Nephron progenitor cell (in vitro differentiated cells): ENCODE results near the gene BICC1.

Experiments
- DNase-seq: peaks from one replicate; pipeline ENCODE4 v3.0.0; 2021
- H3K27ac Mint-ChIP-seq: 2 replicates; pipeline ENCODE4 v1.8.0; 2021; ENCODE audit warnings: mild to moderate bottlenecking, moderate library complexity, mixed read lengths
- H3K27me3 Mint-ChIP-seq: 2 replicates; pipeline ENCODE4 v1.8.0; 2021; ENCODE audit warnings: mild to moderate bottlenecking, low read depth, mixed read lengths; ENCODE audit not compliant: poor library complexity
- H3K36me3 Mint-ChIP-seq: 2 replicates; pipeline ENCODE4 v1.8.0; 2021; ENCODE audit warnings: low read depth, mixed read lengths
- H3K4me1 Mint-ChIP-seq: 2 replicates; pipeline ENCODE4 v1.8.0; 2021; ENCODE audit warnings: mixed read lengths
- H3K4me3 Mint-ChIP-seq: 2 replicates; pipeline ENCODE4 v1.8.0; 2021; ENCODE audit warnings: mild to moderate bottlenecking, moderate library complexity, mixed read lengths
- H3K9me3 Mint-ChIP-seq: 2 replicates; pipeline ENCODE4 v1.8.0; 2021; ENCODE audit warnings: mild to moderate bottlenecking, moderate library complexity, mixed read lengths
- CTCF ChIP-seq: fragments of 200-600 bp; sonication (generic); IDR thresholded peaks from 2 replicates; pipeline ENCODE4 v1.5.0; 2021; ENCODE audit warnings: antibody characterized with exemption

The BICC1 gene

GRCh38 chr10:58818900-58819299, 306.2 kb downstream of the BICC1 start:
- no peak for TF ChIP-seq CTCF
- peaks cover 79% of the 10 kb centered on the region for H3K4me1 Mint-ChIP-seq
- H3K27me3 Mint-ChIP-seq, result no peaks in the 10 kb centered on the region
- peak overlapping the region; percentile 61 for H3K27ac Mint-ChIP-seq
- no peak for DNase-seq
- H3K9me3 Mint-ChIP-seq, result no peaks in the 10 kb centered on the region
- peaks cover 12% of the 10 kb centered on the region for H3K36me3 Mint-ChIP-seq
- H3K4me3 Mint-ChIP-seq, result peak overlapping the region; percentile 25

- H3K9me3 Mint-ChIP-seq, result no peaks in the 10 kb centered on the region
- H3K27ac Mint-ChIP-seq, result no peak overlapping the region
- peaks cover 17% of the 10 kb centered on the region for H3K36me3 Mint-ChIP-seq
- H3K4me1 Mint-ChIP-seq, result peaks cover 72% of the 10 kb centered on the region
- no peaks in the 10 kb centered on the region for H3K27me3 Mint-ChIP-seq
- DNase-seq, result no peak
- H3K4me3 Mint-ChIP-seq, result no peak overlapping the region
- TF ChIP-seq CTCF, result no peak
Observed at GRCh38 chr10:58820386-58820785, 307.7 kb downstream of the BICC1 start.

- no peak for DNase-seq
- Mint-ChIP-seq H3K4me1 (peaks cover 72% of the 10 kb centered on the region), H3K9me3 (no peaks in the 10 kb centered on the region), H3K4me3 (no peak overlapping the region), H3K27me3 (no peaks in the 10 kb centered on the region), H3K36me3 (peaks cover 17% of the 10 kb centered on the region), H3K27ac (no peak overlapping the region)
- TF ChIP-seq CTCF, result no peak
Observed at GRCh38 chr10:58820861-58821751, 308.4 kb downstream of the BICC1 start.

- no peak for TF ChIP-seq CTCF
- H3K4me3 Mint-ChIP-seq, result no peak overlapping the region
- no peak overlapping the region for H3K27ac Mint-ChIP-seq
- H3K4me1 Mint-ChIP-seq, result peaks cover 72% of the 10 kb centered on the region
- DNase-seq, result no peak
- no peaks in the 10 kb centered on the region for H3K27me3 Mint-ChIP-seq
- H3K36me3 Mint-ChIP-seq, result peaks cover 17% of the 10 kb centered on the region
- no peaks in the 10 kb centered on the region for H3K9me3 Mint-ChIP-seq
Observed at GRCh38 chr10:58821752-58822056, 309.0 kb downstream of the BICC1 start.

GRCh38 chr10:58823983-58824382, 311.3 kb downstream of the BICC1 start:
- no peak overlapping the region for H3K4me3 Mint-ChIP-seq
- DNase-seq, result no peak
- no peaks in the 10 kb centered on the region for H3K9me3 Mint-ChIP-seq
- no peaks in the 10 kb centered on the region for H3K27me3 Mint-ChIP-seq
- H3K27ac Mint-ChIP-seq, result no peak overlapping the region
- no peak for TF ChIP-seq CTCF
- H3K36me3 Mint-ChIP-seq, result peaks cover 22% of the 10 kb centered on the region
- H3K4me1 Mint-ChIP-seq, result peaks cover 62% of the 10 kb centered on the region

GRCh38 chr10:58824396-58824795, 311.7 kb downstream of the BICC1 start:
- no peak for DNase-seq
- Mint-ChIP-seq H3K36me3 (peaks cover 22% of the 10 kb centered on the region), H3K4me3 (no peak overlapping the region), H3K27ac (no peak overlapping the region), H3K27me3 (no peaks in the 10 kb centered on the region), H3K4me1 (peaks cover 58% of the 10 kb centered on the region), H3K9me3 (no peaks in the 10 kb centered on the region)
- TF ChIP-seq CTCF, result no peak
